GM18520 (cell line): ENCODE results near the gene ZNF385C.

Source experiments
- ATAC-seq: cut with Tn5 transposase; IDR thresholded peaks from one replicate; pipeline ENCODE4 v1.9.1; 2021; ENCODE audit not compliant: unreplicated experiment

ZNF385C gene

GRCh38 chr17:42051645-42052044 lies 46.6 kb downstream of the ZNF385C start:
- no peak for ATAC-seq

GRCh38 chr17:42051013-42051400 lies 47.3 kb downstream of the ZNF385C start:
- no peak for ATAC-seq

- no peak for ATAC-seq
Observed at GRCh38 chr17:42050393-42051012, 47.8 kb downstream of the ZNF385C start, which contains the start of gene C17orf113. Gene C17orf113, minus strand, starts transcription at chr17:42050601. Its CDS starts 7,225 bp downstream, at chr17:42043376.

DNA sequence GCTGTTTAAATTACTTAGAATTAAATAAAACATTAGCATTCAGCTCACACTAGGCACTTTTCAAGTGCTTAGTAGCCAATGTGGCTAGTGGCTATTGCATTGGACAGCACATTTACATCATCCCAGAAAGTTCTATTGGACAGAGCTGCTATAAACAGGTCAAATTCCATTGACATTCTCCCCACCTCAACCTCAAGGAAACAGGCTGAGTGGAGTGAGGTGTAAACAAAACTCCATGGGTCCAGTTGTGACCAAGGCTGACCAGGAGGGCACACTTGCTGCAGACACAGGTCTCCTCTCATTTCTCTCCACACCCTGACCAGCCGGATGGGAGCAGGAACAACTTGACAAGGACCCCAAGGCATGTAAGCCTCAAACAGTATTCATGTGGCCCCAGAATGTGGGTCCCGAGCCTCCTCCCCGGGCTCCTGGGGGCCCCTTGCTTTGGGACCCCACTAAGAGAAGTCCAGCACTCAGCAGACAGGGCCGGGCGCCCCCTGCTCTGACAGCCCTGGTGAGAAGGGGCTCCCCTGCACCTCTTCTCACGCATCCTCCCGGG lies 48.4 kb downstream of the ZNF385C start:
- ATAC-seq, result no peak

DNA sequence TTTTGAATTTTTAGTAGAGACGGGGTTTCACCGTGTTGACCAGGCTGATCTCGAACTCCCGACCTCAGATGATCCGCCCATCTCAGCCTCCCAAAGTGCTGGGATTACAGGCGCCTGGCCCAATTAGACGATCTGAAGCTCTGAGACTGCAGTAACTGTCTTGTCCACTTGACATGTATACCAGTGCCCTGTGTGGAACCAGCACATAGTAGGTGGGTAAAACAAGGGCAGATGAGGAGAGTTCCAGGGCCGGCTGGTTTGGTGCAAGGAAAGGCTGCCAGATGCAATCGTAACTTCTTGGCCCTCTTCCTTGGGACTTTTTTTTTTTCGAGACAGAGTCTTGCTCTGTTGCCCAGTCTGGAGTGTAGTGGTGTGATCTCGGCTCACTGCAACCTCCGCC lies 50.9 kb downstream of the ZNF385C start:
- ATAC-seq, result no peak

DNA sequence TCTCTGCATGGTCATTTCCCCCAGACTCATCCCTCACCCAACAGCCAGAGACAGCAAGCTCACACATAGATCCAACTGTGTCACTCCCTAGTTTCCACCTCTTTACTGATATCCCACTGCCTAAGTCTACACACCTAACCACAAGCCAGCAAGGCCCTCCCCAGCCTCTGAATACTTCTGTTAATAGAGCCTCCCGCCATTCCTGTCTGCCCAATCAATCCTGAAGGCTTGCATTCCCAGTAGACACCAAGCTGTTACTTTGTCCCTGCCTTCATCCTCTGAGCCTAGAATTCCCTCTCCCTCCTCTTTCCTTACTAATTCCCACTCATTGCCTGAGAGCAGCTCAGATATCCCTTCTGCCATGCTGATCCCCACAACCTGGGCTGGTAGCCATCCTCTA lies 52.6 kb downstream of the ZNF385C start:
- no peak for ATAC-seq

DNA sequence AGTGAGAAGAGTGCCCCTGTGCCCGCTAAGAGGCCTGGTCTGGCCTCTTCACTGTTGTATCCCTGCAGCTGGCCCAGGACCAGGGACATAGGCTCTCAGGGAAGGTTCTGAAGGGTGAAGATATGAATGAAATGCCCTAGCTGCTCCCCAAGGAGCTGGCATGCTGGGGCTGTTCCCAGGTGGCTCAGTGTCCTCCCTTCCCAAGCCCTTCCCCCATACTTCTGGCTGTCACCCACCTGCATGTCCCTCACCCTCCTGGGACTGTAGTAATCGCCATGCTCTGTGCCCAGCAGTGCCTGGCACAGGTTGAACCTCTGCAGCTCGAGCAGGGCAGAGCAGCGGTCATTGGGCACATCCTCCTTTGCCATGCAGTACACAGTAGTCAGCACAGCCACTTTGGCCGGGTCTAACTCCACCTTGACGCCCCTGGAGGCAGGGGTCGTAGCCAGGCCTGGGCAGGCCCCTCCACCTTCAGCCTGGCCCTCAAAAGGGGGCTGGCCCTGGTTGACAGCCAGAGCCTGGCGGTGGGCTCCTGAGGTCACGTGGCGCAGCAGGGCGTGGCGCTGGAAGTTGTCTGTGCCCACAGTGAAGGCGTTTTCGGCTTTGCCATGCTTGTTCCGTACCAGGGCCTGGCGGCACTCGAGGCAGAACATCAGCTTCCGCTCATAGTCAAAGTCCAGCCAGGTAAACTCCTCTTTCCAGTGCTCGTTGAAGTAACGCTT lies 55.5 kb downstream of the ZNF385C start:
- no peak for ATAC-seq

DNA sequence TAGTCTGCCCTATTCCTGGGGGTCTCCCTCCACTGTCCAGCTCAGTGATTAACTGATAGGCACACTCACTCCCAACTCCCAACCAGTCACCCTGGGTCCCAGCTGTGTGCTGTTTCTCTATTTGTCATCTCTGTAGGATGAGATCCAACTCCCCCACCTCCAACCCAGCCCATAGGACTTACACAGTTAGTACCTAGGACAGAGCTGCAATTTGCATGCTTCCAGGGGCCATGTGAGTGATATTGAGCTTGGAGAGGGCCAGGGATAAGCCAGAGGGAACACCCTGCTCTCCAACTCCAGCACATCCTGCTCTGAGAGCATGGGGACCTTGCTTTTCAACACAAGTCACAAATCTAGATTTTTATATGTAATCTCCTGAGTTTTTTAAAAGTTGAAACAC lies 56.7 kb downstream of the ZNF385C start:
- no peak for ATAC-seq

GRCh38 chr17:42040818-42041217 lies 57.5 kb downstream of the ZNF385C start:
- ATAC-seq, result no peak

DNA sequence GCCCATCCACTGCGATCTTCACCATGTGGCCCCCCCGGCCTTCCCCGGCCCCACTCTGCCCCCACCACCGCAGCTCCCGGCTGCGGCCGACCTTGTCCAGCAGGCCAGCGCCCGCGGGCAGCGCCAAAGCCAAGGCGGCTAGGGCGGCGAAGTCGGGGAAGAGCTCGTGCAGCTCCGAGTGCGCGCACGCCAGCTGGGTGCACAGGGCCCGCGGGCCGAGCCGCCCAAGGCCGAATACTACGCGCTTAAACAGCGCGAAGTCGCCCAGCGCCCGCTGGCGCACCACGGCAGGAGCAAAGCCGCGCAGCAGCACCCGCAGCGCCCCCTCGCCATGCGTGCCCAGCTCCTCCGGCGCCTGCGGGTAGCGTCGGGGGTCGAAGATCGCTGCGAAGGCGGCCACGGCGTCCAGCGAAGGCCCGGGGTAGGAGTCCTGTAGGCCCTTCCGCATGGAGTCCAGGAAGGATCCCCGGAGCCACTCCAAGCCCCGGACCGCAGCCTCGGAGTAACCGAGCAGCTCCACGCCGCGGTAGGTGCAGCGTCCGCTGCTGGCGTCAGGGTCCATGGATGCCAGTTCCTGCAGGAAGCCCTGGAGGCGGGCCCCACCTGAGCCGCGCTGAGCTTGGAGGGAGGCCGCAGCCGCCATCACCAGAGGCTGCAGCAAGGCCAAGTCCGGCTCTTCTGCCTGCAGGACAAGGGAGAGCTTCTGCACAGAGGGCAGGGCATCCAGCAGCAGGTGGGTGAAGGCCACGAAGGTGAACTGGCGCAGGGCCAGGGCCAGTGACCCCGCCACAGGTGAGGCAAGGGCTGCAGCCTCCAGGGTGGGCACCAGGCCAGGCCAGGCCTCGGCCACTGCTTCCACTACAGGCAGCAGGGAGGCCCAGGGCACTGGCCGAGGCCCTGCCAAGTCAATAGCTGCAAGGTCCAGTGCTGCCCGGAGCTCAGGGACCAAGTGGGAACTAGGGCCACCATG lies 58.2 kb downstream of the ZNF385C start:
- ATAC-seq, result no peak

GRCh38 chr17:42038221-42038973 lies 59.9 kb downstream of the ZNF385C start:
- ATAC-seq, result no peak

DNA sequence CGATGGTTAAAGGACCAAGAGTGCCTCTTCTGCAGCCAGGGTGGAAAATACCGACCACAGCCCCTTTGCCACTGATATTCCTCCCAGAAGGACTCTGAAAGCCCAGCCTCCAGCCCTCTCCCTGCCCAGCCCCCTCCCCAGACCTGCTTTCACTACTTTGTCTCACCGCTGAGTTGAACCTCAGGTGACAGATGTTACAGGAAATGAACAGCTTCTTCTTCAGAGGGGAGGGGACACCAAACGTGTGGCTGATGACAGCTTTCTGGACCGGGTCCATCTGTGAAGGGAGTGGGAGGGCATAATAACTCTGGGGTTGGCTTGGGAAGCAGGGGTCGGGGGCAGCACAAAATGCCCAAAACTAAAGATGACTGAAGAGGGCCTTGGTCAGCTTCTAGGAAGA lies 64.2 kb downstream of the ZNF385C start:
- no peak for ATAC-seq

- no peak for ATAC-seq
Observed at GRCh38 chr17:42031584-42031983, 66.7 kb downstream of the ZNF385C start.

DNA sequence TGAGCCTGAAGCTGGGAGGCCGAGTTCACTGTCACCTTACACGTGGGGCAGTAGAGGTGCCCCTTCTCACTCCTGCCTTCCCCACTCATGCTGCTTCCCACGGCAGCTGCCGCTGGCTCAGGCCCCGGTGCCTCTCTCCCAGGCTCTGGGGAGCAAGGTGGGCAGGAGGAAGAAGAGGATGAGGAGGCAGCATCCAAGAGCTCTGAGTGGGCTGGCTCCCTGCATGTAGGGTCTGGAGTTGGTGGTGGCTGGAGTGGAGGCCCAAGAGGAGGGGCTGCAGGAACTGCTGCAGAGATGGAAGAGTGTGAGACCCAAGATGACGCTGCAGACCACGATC lies 69.5 kb downstream of the ZNF385C start:
- no peak for ATAC-seq

GRCh38 chr17:42027961-42028790 lies 70.1 kb downstream of the ZNF385C start:
- no peak for ATAC-seq

- ATAC-seq, result no peak
Observed at GRCh38 chr17:42027590-42027889, 70.7 kb downstream of the ZNF385C start.

DNA sequence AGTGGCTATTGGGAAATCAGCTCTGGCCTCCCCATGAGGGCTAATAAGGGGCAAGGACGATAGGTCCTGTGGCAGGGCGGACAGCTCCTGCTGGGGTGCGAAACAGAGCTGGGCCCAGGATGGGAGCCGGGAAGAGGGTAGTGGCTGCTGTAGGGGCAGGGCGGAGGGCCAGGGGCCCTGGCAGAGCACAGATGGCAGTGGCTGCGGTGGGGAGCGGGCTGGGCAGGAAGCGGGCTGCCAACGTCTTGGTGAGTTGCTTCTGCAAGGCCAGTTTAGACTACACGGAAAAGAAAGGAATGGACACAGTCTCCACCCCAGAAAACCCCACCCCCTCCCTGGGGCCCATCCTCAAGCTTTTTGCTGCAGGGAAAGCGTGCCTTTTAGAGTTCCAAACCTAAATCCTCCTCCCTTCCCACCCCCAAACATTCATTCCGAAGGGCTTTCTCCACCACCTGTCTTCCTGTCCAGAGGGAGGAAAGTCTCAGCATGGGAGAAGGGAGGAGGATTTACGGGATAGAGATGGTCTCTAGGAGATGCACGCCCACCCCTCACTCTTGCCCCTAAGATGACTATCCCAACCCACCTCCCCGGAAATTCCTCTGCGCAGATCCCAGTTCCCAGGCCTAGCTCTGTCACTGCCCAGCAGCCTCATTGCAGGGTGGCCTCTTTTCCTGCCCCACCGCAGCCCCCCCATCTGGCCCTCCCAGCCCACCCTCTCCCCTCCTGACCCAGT lies 71.2 kb downstream of the ZNF385C start:
- ATAC-seq, result no peak

GRCh38 chr17:42025936-42026335 lies 72.3 kb downstream of the ZNF385C start:
- no peak for ATAC-seq

DNA sequence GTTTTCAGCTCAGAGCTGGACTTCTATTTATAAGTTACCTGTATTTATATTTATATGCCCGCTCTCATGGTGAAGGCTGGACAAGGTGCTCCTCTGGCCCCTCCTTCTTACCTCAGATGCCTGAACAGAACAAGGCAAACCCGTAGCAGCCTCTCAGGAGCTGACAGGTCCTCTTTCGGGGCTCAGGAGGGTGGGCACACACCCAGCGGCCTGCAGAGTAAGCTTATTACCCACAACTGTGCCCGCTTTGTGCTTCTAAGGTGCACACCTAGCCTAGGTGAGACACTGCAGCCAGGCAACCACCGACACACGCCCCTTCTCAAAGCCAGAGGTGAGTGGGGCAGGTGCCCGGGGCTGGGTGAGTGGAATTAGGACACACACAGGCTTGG lies 73.1 kb downstream of the ZNF385C start:
- no peak for ATAC-seq
